NCI-H524 treated with DMSO at 0.1 percent for 48 hours (cell line): ENCODE results near the gene NKAIN2.
"Not testable (repeated sequence)": the region's sequence is repeated elsewhere in the genome, so short reads cannot be mapped to it uniquely, and the experiment has no call there.

Source experiments
- DNase-seq: peaks from one replicate; lab custom pipeline; 2025; lab: John Stamatoyannopoulos, UW

The NKAIN2 gene

GRCh38 chr6:123966618-123967017, 163.0 kb downstream of the NKAIN2 start:
- DNase-seq, result no peak

GRCh38 chr6:123967905-123968304, 164.2 kb downstream of the NKAIN2 start:
- peak; percentile 97 for DNase-seq

GRCh38 chr6:123972600-123973294, 169.1 kb downstream of the NKAIN2 start:
- no peak for DNase-seq

DNA sequence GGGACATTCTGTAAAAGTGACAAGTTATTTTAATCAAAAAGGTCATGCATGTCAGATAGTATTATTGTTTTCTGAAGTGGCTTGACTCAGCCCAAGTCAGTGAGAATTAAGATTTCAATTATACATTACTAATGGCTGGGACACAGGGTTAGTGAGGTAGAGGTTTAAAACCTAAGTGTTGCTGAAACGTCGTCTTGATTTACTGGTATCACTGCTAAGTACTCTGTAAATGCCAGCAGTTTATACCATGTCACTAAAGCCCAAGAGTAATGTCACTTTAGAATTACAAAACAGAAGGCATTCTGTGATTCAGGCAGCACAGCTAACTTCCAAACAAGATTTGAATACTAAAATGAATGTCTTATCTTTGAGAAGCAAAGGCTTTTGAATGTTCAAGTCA, 176.6 kb downstream of the NKAIN2 start:
- DNase-seq, result no peak

GRCh38 chr6:123986938-123987337, 183.3 kb downstream of the NKAIN2 start:
- no peak for DNase-seq

DNA sequence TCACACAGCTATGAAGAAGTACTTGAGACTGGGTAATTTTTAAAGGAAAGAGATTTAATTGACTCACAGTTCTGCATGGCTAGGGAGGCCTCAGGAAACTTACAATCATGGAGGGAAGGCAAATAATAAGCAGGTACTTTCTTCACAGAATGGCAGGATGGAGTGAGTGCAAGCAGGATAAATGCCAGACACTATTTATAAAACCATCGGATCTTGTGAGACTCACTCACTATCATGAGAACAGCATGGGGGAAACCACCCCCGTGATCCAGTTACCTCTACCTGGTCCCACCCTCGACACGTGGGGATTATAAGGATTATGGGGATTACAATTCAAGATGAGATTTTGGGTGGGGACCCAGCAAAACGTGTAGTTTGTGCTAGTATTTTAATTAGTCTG, 186.3 kb downstream of the NKAIN2 start:
- not testable (repeated sequence) for DNase-seq

GRCh38 chr6:123990376-123990775, 186.7 kb downstream of the NKAIN2 start:
- no peak for DNase-seq

- DNase-seq, result no peak
Measured at GRCh38 chr6:123994168-123994567, 190.5 kb downstream of the NKAIN2 start.

DNA sequence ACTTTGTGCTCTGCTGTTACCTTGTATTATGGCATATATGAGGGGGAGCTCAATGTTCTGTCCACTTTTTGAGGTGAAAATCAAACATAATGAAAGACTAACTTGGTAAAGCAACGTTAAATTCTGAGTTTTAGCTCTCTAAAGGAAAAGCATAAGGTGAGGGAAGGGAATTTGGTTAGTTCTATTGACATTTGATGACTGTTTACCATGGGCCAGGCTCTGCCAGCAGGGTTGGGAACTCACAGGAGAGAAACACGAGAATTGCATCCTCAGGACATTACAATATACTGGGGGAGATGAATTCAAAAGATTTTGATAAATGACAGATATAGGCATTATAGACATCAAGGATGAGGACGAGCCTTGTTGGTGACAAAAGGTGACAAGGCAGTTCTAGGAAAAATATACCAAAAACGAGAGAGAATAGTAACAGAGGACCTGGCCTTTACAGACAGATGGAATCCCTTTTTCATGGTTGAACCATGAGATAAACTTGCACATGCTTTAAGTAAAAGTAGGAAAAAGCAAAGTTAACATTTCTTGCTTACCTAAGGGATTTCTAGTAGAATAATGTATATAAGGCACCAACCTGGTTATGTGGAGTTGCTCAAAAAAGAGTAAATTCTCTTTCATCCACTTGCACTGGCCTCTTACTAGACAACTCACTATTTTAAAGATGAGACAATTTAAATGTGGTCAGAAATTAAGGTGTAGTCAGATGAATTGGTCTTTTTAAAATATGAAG, 191.4 kb downstream of the NKAIN2 start:
- DNase-seq, result no peak

DNA sequence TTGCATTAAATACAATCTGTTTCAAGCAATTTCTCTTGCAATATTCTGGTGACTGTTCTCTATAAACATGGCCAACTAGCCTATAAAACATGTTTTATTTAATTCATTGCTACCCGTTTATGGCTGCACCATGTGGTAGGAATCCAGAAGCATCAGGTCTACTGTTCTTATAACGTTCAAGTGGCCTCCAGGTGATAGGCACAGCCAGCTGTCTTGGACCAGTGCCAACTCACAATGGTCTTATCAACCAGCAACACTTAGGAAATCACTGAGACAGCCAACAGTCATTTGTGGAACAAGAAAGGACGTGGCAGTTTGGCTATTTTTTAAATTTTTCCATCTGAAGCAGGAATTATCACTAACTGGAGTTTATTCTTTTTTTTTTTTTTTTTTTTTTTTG, 193.6 kb downstream of the NKAIN2 start:
- peak; percentile 57 for DNase-seq

DNA sequence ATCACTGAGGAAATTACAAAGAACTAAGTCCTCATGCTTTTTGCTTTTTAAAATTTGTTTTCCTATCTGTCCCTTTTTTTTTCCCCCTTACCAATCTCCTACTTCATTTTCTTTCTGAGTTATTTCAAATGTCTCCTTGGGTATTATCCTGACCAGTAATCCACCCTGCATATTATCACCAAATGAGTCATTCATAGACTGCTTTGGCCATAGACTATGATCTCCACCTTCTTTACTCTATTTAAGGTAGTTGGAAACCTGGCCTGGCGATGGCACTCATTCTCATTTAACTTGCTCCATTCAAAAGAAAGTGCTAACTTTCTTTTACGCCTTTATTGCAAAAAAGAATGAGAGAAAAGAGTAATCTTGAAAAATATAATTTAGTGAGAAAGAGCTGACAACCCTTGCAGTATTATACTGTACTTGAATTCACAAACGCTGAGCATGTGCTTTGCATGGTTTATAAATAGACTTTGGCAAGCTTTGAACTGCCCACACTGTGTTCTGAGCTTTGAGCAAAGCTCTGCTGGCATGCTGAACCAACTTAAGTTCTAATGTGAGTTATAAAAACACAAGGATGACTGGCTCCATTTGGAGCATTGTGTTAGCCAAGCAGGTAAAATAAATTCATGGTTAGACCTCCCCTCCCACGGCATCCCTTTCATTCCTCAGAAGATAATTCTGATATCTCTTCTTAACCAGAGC, 198.9 kb downstream of the NKAIN2 start:
- DNase-seq, result no peak

DNA sequence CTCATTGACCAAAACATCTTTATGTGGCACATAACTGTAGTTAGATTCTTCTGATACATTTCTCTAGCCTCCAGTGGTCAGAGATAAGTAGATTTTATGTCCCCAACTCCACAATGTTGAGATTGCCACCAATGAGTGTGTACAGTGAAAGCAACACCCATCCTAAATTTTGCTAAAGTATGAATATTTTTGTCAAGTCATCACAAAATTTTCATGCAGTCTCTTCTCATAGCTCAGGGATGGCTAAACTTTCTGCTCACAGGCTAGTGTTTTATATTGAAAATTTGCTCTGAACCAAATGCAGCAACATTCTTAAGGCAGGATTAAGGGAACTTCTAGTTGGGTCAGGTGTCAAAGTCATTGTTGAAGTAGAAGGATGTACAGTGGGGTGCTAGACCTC, 203.6 kb downstream of the NKAIN2 start:
- no peak for DNase-seq

DNA sequence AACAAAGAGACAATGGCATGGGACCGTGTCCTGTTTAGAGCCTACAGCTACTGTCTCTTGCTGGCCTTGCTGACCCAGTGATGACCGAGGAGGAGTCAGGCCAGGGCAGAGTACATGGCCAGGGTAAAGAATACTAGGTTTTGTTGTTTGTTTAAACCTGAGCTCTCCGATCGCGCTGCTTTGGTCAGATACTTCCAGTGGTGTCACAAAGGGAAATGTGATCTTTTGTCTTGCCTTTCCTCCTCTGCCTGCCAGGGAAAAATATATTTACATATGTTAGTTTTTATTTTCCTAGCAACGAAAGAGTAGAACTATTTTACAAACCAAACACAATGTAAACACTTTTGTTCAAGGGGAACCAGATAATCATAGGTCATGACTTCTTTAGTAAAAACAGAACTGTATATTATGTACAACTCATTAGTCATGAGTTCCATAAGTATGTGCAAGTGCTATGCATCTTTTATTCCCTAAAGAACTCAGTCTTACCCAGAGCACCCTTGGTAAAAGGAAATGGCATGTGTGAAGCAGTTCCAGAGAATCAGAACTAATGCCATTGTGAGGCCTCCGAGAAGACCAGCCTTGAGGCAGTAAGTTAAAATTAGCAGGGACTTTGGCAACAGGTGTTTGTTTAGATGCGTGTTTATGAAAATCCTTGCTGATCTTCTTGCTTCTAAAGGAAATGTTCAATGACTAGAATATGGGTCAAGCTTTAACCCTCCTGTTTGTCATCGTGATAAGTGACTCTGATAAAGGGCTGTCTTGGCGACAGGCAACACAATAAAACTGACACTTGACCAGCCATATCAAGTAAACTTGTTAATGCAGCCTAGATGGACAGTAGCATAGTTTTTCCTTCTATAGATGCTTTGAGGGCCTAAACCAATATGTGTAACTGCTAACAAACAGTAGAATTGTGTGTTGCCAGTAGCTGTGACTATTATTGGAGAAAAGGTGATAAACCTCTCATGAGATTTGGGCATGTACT, 204.6 kb downstream of the NKAIN2 start:
- DNase-seq, result no peak

DNA sequence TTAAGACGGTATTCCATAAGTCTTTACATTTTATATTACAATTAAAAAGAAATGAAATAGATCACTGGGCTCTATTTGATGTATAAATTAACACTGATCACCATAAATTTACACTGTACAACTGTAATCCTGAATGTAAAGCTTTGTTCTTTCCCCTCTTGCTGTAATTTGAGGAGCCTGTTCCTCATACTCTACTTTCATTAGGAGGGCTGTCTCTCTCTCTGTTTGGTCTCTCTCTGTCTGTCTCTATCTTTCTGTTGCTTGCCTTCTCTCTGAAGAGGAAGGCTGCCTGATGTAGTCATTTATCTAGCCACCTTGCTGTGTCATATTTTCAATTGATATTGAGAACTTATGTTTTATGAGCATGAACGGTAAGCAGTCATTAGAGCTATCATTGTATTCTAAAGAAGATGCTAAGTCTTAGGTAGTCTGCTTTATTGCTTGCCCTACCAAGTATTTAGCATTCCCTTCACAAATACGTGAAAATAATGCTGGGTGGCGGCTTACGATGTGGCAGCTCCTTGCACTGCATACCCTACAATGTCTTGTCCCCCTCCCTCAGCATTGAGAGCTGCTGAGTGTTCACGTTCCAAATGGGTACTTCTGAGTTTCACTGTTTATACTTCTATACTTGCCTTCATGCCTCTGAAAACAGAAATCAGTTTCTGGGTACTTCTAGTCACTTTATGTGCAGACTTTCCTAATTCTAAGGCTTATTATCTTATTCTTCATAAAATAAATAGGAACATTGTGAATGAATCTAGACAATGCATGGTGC, 205.5 kb downstream of the NKAIN2 start:
- no peak for DNase-seq

GRCh38 chr6:124010574-124010973, 206.9 kb downstream of the NKAIN2 start:
- DNase-seq, result no peak

- no peak for DNase-seq
Measured at GRCh38 chr6:124011180-124011579, 207.5 kb downstream of the NKAIN2 start.

- not testable (repeated sequence) for DNase-seq
Measured at GRCh38 chr6:124022051-124022450, 218.4 kb downstream of the NKAIN2 start.

GRCh38 chr6:124022641-124023040, 219.0 kb downstream of the NKAIN2 start:
- no peak for DNase-seq

DNA sequence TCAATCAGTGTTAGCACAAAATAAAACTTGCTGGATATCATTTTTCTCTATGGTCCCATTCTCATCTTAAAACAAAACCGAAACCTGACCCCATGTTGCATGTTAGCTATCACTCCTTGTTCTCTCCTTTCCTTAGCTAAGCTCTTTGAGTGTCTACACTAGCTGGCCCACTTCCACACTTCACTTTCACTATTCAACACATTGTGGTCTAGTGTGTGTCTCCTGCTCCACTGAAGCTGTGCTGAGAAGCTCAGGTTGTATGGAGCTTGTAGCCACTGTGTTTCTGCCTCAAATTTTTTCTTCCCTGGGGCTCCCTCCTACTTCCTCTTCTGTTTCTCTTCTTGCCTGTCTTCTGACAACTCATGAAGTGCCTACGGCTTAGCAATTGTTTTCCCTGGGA, 223.0 kb downstream of the NKAIN2 start:
- no peak for DNase-seq

- DNase-seq, result no peak
Measured at GRCh38 chr6:124027392-124027791, 223.7 kb downstream of the NKAIN2 start.

- DNase-seq, result peak; percentile 10
Measured at GRCh38 chr6:124028117-124028516, 224.5 kb downstream of the NKAIN2 start.
